SU-DHL-6 (cell line): Measurements from ENCODE around the gene ADIRF.

Source experiments
- H2AFZ ChIP-seq: fragments of 200-600 bp; sonication (generic); 2 replicates; pipeline ENCODE4 v1.6.1; 2014; ENCODE audit warnings: low read depth, mild to moderate bottlenecking, moderate library complexity, mixed read lengths, antibody characterized with exemption, low read length; ENCODE audit not compliant: severe bottlenecking
- H3F3A ChIP-seq: fragments of 200-600 bp; shearing (Covaris generic); 2 replicates; pipeline ENCODE4 v1.6.0; 2016; ENCODE audit warnings: antibody characterized with exemption, mild to moderate bottlenecking; ENCODE audit not compliant: insufficient read depth
- H3K27ac ChIP-seq: fragments of 200-600 bp; sonication (generic); 2 replicates; pipeline ENCODE4 v1.5.1; 2016; ENCODE audit warnings: low read depth, mild to moderate bottlenecking, low read length, moderate library complexity, mixed read lengths
- H3K27me3 ChIP-seq: fragments of 200-600 bp; sonication (generic), shearing (Covaris generic); 2 replicates; pipeline ENCODE4 v1.6.0; 2014; ENCODE audit warnings: mild to moderate bottlenecking, low read length
- H3K36me3 ChIP-seq: fragments of 200-600 bp; sonication (generic); 2 replicates; pipeline ENCODE4 v1.6.1; 2014; ENCODE audit warnings: mild to moderate bottlenecking, low read length, mixed read lengths
- H3K4me2 ChIP-seq: fragments of 300-600, 200-600 bp; shearing (Covaris generic), sonication (generic); 2 replicates; pipeline ENCODE4 v1.6.0; 2014; ENCODE audit warnings: low read length, low read depth, mild to moderate bottlenecking; ENCODE audit not compliant: poor library complexity, severe bottlenecking
- H3K4me3 ChIP-seq: fragments of 200-600 bp; sonication (generic); 2 replicates; pipeline ENCODE4 v1.5.1; 2014; ENCODE audit warnings: antibody characterized with exemption, low read length, mild to moderate bottlenecking, mixed read lengths; ENCODE audit not compliant: insufficient read depth, poor library complexity, severe bottlenecking
- H3K79me2 ChIP-seq: fragments of 200-600 bp; sonication (generic); 2 replicates; pipeline ENCODE4 v1.6.1; 2014; ENCODE audit warnings: mild to moderate bottlenecking, low read length, moderate library complexity; ENCODE audit not compliant: insufficient read depth
- H3K9ac ChIP-seq: fragments of 200-600 bp; sonication (generic); 2 replicates; pipeline ENCODE4 v1.7.0; 2014; ENCODE audit warnings: mild to moderate bottlenecking, low read length
- H3K9me2 ChIP-seq: fragments of 200-600 bp; sonication (generic); replicated peaks from 2 replicates; pipeline ENCODE4 v1.6.1; 2014; ENCODE audit warnings: low read length; ENCODE audit not compliant: insufficient read depth
- H3K9me3 ChIP-seq: fragments of 200-600 bp; sonication (generic); 2 replicates; pipeline ENCODE4 v1.6.1; 2014; ENCODE audit warnings: low read length, mixed read lengths; ENCODE audit not compliant: insufficient read depth
- H4K20me1 ChIP-seq: fragments of 200-600 bp; sonication (generic); 2 replicates; pipeline ENCODE4 v1.6.1; 2014; ENCODE audit warnings: low read depth, mild to moderate bottlenecking, antibody characterized with exemption, low read length, moderate library complexity, mixed read lengths
- CTCF ChIP-seq: fragments of 200-600 bp; sonication (generic); IDR thresholded peaks from one replicate; pipeline ENCODE4 v1.5.1; 2017; ENCODE audit warnings: antibody characterized with exemption, mild to moderate bottlenecking, low read length, moderate library complexity; ENCODE audit not compliant: insufficient read depth, poor library complexity, severe bottlenecking
- EZH2phosphoT487 ChIP-seq: fragments of 200-600 bp; sonication (generic), shearing (Covaris generic); conservative IDR thresholded peaks from 2 replicates; pipeline ENCODE4 v1.6.1; 2018; ENCODE audit warnings: mild to moderate bottlenecking, antibody characterized with exemption, low read length, moderate library complexity, mixed read lengths

Gene ADIRF

GRCh38 chr10:86962136-86962980 is 5.9 kb upstream of the ADIRF start:
- Histone ChIP-seq H3K9me3 (no peaks in the 10 kb centered on the region), H3K9me2 (no peaks in the 10 kb centered on the region), H3F3A (no peaks in the 10 kb centered on the region), H4K20me1 (no peaks in the 10 kb centered on the region), H3K79me2 (no peaks in the 10 kb centered on the region), H3K27ac (no peak overlapping the region), H3K4me3 (no peak overlapping the region), H3K27me3 (no peaks in the 10 kb centered on the region), H3K4me2 (no peak overlapping the region), H2AFZ (no peak overlapping the region), H3K9ac (no peak overlapping the region), H3K36me3 (no peaks in the 10 kb centered on the region)
- TF ChIP-seq EZH2phosphoT487 (no peak), CTCF (no peak)

GRCh38 chr10:86962981-86963310 is 5.3 kb upstream of the ADIRF start:
- H3K36me3 ChIP-seq, result no peaks in the 10 kb centered on the region
- H3K9me3 ChIP-seq, result no peaks in the 10 kb centered on the region
- H2AFZ ChIP-seq, result no peak overlapping the region
- H3K9ac ChIP-seq, result no peak overlapping the region
- H3K27me3 ChIP-seq, result no peaks in the 10 kb centered on the region
- no peak overlapping the region for H3K4me2 ChIP-seq
- no peaks in the 10 kb centered on the region for H3K9me2 ChIP-seq
- no peaks in the 10 kb centered on the region for H4K20me1 ChIP-seq
- H3K4me3 ChIP-seq, result no peak overlapping the region
- no peaks in the 10 kb centered on the region for H3K79me2 ChIP-seq
- H3F3A ChIP-seq, result no peaks in the 10 kb centered on the region
- TF ChIP-seq EZH2phosphoT487, result no peak
- TF ChIP-seq CTCF, result no peak
- no peak overlapping the region for H3K27ac ChIP-seq

- no peaks in the 10 kb centered on the region for H4K20me1 ChIP-seq
- H3K79me2 ChIP-seq, result no peaks in the 10 kb centered on the region
- no peaks in the 10 kb centered on the region for H3K9me3 ChIP-seq
- no peak overlapping the region for H3K4me2 ChIP-seq
- H3K36me3 ChIP-seq, result no peaks in the 10 kb centered on the region
- H3F3A ChIP-seq, result no peaks in the 10 kb centered on the region
- H3K9ac ChIP-seq, result no peak overlapping the region
- H3K27ac ChIP-seq, result no peak overlapping the region
- TF ChIP-seq CTCF (no peak), EZH2phosphoT487 (no peak)
- no peaks in the 10 kb centered on the region for H3K27me3 ChIP-seq
- no peaks in the 10 kb centered on the region for H3K9me2 ChIP-seq
- no peak overlapping the region for H2AFZ ChIP-seq
- no peak overlapping the region for H3K4me3 ChIP-seq
These were observed 4.9 kb upstream of the ADIRF start for GRCh38 chr10:86963341-86963919.
